ENCODE measurements around the gene MYL10. TPM values are rescaled to one million over a fixed set of nuclear protein-coding genes. Genes with fewer than 3 reads are reported as not detected.

Gene MYL10
- total and polyA plus RNA-seq, 2 experiments from 2014 or later = 1.3 TPM; not detected in 1

DNA sequence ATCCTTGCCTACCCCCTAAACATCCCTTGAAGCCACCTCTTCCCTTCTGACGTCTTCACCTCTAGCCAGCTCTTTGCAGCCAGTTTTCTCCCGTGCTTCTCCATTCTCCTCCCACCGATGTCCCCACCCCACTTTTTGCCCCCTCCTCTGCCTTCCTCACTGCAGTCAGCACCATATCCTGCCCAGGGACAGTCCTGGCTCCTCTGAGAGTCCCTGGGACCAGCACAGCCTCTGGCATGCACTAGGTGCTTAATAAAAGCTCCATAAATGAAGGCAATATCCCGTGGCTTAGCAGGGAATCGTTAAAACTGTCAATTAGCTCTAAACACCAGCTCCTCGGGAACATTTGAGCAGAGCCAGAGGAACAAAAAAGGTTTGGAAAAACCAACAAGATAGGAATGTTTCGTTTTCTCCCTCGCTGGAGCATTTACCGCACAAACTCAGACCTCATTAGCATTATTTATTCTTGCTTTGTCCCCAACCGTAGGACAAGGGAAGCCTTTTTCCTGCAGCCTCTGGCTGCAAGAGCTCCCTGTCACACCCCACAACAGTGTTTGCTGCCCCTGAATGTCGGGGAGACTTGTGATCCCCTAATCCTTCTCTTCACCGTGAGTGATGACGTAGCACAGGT lies 16.1 kb downstream of the MYL10 start (continued):
- no peak for TF ChIP-seq STAT1 (IDR thresholded peaks at IDR 0.05; ENCODE audit: unreplicated experiment)
- no peak for TF ChIP-seq ZNF331 (CRISPR knock-in tag; IDR thresholded peaks at IDR 0.05; ENCODE audit: low read depth)
- TF ChIP-seq NANOG (IDR thresholded peaks at IDR 0.05; ENCODE audit: borderline replicate concordance) = no peak
- TF ChIP-seq POLR2AphosphoS5 (IDR thresholded peaks at IDR 0.05; ENCODE audit: low read depth) = no peak

- Histone ChIP-seq H3K4me3 (no peak overlapping the region), H3K36me3 (ENCODE audit: insufficient read depth) (no peaks in the 10 kb centered on the region), H3K27ac (ENCODE audit: low read depth) (no peak overlapping the region), H3K4me1 (ENCODE audit: insufficient read depth) (peaks cover 21% of the 10 kb centered on the region), H3K4me2 (no peak overlapping the region), H3K27me3 (ENCODE audit: insufficient read depth) (no peaks in the 10 kb centered on the region), H3K79me2 (replicated peaks; ENCODE audit: insufficient read depth) (no peaks in the 10 kb centered on the region), H3F3A (replicated peaks; ENCODE audit: low read depth) (no peaks in the 10 kb centered on the region), H4K20me1 (replicated peaks; ENCODE audit: insufficient read depth) (no peaks in the 10 kb centered on the region), H2AFZ (peak overlapping the region; percentile 93), H3K9me2 (ENCODE audit: insufficient read depth) (no peaks in the 10 kb centered on the region)
- H3K27me3 Mint-ChIP-seq (ENCODE audit: insufficient read depth, low read depth, poor library complexity) = peaks cover 15% of the 10 kb centered on the region
- H3K4me3 Mint-ChIP-seq = no peak overlapping the region
- ATAC-seq (peak; percentile 83), DNase-seq (ENCODE audit: low spot score) (peak; percentile 57)
- H3K9me3 Mint-ChIP-seq = no peaks in the 10 kb centered on the region; the same call in 2 of the 3 replicates
- H3K36me3 Mint-ChIP-seq (ENCODE audit: low read depth) = no peaks in the 10 kb centered on the region
- peaks cover 26% of the 10 kb centered on the region for H3K4me1 Mint-ChIP-seq
- peak overlapping the region; percentile 65 for H3K27ac Mint-ChIP-seq
- TF ChIP-seq, protein P1, sequence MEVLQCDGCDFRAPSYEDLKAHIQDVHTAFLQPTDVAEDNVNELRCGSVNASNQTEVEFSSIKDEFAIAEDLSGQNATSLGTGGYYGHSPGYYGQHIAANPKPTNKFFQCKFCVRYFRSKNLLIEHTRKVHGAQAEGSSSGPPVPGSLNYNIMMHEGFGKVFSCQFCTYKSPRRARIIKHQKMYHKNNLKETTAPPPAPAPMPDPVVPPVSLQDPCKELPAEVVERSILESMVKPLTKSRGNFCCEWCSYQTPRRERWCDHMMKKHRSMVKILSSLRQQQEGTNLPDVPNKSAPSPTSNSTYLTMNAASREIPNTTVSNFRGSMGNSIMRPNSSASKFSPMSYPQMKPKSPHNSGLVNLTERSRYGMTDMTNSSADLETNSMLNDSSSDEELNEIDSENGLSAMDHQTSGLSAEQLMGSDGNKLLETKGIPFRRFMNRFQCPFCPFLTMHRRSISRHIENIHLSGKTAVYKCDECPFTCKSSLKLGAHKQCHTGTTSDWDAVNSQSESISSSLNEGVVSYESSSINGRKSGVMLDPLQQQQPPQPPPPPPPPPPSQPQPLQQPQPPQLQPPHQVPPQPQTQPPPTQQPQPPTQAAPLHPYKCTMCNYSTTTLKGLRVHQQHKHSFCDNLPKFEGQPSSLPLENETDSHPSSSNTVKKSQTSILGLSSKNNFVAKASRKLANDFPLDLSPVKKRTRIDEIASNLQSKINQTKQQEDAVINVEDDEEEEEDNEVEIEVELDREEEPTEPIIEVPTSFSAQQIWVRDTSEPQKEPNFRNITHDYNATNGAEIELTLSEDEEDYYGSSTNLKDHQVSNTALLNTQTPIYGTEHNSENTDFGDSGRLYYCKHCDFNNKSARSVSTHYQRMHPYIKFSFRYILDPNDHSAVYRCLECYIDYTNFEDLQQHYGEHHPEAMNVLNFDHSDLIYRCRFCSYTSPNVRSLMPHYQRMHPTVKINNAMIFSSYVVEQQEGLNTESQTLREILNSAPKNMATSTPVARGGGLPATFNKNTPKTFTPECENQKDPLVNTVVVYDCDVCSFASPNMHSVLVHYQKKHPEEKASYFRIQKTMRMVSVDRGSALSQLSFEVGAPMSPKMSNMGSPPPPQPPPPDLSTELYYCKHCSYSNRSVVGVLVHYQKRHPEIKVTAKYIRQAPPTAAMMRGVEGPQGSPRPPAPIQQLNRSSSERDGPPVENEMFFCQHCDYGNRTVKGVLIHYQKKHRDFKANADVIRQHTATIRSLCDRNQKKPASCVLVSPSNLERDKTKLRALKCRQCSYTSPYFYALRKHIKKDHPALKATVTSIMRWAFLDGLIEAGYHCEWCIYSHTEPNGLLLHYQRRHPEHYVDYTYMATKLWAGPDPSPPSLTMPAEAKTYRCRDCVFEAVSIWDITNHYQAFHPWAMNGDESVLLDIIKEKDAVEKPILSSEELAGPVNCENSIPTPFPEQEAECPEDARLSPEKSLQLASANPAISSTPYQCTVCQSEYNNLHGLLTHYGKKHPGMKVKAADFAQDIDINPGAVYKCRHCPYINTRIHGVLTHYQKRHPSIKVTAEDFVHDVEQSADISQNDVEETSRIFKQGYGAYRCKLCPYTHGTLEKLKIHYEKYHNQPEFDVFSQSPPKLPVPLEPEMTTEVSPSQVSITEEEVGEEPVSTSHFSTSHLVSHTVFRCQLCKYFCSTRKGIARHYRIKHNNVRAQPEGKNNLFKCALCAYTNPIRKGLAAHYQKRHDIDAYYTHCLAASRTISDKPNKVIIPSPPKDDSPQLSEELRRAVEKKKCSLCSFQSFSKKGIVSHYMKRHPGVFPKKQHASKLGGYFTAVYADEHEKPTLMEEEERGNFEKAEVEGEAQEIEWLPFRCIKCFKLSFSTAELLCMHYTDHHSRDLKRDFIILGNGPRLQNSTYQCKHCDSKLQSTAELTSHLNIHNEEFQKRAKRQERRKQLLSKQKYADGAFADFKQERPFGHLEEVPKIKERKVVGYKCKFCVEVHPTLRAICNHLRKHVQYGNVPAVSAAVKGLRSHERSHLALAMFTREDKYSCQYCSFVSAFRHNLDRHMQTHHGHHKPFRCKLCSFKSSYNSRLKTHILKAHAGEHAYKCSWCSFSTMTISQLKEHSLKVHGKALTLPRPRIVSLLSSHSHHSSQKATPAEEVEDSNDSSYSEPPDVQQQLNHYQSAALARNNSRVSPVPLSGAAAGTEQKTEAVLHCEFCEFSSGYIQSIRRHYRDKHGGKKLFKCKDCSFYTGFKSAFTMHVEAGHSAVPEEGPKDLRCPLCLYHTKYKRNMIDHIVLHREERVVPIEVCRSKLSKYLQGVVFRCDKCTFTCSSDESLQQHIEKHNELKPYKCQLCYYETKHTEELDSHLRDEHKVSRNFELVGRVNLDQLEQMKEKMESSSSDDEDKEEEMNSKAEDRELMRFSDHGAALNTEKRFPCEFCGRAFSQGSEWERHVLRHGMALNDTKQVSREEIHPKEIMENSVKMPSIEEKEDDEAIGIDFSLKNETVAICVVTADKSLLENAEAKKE (CRISPR knock-in tag; IDR thresholded peaks at IDR 0.05) = no peak
- TF ChIP-seq POLR2AphosphoS5 (IDR thresholded peaks at IDR 0.05; ENCODE audit: low read depth) (no peak), ETS1 (IDR thresholded peaks at IDR 0.05) (no peak), EZH2phosphoT487 (IDR thresholded peaks at IDR 0.05; ENCODE audit: unreplicated experiment) (no peak), NANOG (IDR thresholded peaks at IDR 0.05; ENCODE audit: borderline replicate concordance) (no peak), CREB1 (CRISPR knock-in tag; IDR thresholded peaks at IDR 0.05; ENCODE audit: low read depth) (no peak), ZNF114 (CRISPR knock-in tag; IDR thresholded peaks at IDR 0.05) (no peak), STAT1 (IDR thresholded peaks at IDR 0.05; ENCODE audit: unreplicated experiment) (no peak), EZH2 (IDR thresholded peaks at IDR 0.05; ENCODE audit: low read depth, unreplicated experiment) (no peak)
- TF ChIP-seq, protein P2, sequence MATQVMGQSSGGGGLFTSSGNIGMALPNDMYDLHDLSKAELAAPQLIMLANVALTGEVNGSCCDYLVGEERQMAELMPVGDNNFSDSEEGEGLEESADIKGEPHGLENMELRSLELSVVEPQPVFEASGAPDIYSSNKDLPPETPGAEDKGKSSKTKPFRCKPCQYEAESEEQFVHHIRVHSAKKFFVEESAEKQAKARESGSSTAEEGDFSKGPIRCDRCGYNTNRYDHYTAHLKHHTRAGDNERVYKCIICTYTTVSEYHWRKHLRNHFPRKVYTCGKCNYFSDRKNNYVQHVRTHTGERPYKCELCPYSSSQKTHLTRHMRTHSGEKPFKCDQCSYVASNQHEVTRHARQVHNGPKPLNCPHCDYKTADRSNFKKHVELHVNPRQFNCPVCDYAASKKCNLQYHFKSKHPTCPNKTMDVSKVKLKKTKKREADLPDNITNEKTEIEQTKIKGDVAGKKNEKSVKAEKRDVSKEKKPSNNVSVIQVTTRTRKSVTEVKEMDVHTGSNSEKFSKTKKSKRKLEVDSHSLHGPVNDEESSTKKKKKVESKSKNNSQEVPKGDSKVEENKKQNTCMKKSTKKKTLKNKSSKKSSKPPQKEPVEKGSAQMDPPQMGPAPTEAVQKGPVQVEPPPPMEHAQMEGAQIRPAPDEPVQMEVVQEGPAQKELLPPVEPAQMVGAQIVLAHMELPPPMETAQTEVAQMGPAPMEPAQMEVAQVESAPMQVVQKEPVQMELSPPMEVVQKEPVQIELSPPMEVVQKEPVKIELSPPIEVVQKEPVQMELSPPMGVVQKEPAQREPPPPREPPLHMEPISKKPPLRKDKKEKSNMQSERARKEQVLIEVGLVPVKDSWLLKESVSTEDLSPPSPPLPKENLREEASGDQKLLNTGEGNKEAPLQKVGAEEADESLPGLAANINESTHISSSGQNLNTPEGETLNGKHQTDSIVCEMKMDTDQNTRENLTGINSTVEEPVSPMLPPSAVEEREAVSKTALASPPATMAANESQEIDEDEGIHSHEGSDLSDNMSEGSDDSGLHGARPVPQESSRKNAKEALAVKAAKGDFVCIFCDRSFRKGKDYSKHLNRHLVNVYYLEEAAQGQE (IDR thresholded peaks at IDR 0.05; ENCODE audit: unreplicated experiment) = no peak
Observed at GRCh38 chr7:101608772-101609713, 20.1 kb downstream of the MYL10 start.

All from GM23338 (cell line).